ENCODE data around the gene TMOD2.
"Not testable (repeated sequence)": the region's sequence is repeated elsewhere in the genome, so short reads cannot be mapped to it uniquely, and the experiment has no call there.

The TMOD2 gene

DNA sequence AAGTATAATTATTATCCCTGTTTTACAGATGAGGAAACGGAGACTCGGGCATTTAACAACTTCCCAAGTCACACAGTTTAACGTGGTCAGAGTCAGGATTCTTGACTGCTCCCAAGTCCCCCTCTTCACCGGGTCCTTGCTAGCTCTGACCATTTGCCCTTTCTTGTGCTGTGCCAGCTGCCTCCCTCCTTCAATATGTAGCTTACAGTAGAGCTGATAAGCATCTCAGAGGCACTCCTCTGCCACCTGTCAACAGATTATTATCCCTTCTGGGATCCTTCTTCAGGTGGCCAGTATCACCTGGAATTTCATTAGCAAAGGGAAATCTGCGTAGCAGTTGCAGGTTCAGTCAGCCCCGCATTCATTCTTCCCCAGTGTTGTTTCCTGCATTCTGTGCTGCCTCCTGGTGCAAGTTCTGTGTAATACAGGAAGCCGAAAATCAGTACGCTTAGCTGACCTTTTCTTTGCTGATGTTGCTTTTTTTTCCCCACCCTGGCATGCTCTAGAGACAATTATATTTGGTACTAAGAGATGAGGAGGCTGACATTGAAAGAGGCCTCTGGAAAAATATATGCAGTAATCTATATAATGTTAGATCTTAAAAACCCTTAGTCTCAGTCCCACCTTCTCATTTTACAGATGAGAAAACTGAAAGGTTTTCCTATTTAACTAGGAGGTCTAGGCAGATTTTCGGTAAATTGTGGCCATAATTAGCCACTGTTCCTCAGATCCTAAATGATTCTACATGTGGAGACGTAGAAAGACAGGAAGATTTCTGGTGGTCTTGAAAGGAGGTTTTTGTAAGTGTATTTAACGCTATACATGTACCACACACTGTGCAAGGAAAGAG, 24.8 kb downstream of the TMOD2 start:
- no peak for DNase-seq

DNA sequence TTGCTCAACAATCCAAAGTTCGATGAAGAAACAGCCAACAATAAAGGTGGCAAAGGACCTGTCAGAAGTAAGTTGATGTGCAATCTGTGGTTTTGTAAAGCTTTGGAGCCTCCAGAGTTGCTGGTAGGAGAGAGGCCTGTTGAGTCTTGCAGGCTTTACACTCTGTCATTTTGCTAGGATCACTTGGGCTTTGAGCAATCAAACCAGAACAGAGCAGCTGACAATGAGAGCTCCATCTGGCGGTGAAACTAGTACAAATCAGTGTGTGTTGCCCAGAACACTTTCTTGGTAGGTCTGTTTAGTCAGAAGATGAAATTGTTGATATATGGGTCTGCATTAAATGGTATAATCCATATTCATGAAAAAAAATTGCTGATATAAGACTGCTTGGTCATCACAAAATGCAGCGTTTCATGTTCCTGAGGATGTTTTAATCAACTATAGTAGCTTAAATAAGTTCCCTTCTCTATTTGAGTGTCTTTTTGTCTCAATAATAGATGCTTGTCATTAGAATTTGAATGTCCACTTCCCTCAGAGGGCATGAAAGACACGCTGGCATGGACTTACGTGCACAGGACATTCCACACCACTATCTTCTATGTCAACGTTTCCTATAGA, 25.7 kb downstream of the TMOD2 start:
- DNase-seq = peak; percentile 63

DNA sequence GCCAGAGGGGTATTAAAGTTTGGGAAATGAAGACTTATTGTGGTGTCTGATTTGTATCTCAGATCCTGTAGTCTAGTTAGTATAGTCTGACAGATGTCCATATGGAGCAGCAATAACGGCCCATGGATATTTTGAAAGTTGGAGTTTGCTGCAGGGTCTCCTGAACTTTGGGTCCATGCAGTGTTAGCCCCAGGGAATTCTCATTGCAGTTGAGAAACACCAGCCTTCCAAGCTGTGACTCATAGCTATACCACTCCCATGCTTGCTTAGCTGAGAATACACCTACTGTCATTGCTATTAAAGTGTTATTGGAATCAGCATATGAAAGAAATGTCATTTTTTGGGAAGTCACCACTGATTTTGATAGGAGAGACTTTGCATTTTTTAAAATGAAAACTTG, 29.2 kb downstream of the TMOD2 start:
- no peak for DNase-seq

DNA sequence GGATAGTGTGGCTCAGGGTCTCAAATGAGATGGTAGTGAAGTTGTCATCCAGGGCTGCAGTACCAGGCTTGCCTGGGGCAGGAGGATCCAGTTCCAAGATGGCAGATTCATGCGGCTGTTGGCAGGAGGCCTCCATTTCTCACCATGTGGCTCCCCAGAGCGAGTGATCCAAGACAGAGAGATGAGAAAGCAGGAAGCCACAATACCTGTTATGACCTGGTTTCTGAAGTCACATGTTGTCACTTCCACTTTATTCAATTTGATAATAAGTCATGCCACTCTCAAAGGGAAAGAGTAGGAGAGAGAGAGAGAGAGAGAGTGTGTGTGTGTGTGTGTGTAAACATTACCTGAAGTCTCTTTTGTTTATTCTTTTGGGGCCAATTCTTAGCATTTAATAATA, 30.1 kb downstream of the TMOD2 start:
- DNase-seq = no peak

DNA sequence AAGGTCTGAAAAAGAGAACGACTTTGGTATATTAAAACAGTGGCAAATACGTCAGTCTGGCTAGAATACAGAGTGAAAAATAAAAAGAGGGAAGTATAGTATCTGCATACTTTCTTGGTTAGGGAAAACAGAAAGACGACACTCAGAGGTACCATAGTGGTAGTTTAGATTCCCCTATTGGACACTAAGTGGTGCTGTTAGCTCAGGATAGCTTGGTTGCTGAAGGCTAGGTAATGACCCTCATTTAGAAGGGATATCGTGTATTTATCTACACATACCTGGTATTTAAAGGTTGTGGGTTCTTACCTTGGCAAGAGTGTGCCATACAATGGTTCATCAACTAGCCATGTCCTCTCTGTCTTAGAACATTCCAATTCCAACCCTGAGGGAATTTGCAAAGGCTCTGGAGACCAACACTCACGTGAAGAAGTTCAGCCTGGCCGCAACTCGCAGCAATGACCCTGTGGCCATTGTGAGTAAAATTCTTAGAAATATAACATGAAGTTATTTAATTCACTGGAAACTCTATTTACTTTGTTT, 31.0 kb downstream of the TMOD2 start:
- no peak for DNase-seq

DNA sequence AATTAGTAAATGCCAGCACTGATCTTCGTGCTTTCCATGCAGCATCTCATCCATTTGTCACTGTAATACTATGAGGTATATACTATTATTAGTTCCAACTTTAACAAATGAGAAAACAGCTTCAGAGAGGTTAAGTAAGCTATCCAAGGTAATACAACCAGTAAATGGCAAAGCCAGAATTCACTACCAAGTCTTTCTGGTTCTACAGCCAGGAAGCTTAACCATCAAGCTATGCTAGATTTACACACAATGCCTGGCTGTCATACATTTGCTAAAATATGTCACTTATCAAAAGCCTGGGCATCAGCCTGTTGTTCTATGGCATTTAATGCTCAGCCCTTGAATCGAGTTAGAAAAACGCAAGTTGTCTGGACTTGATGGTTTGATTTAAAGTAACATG, 32.6 kb downstream of the TMOD2 start:
- DNase-seq = no peak

DNA sequence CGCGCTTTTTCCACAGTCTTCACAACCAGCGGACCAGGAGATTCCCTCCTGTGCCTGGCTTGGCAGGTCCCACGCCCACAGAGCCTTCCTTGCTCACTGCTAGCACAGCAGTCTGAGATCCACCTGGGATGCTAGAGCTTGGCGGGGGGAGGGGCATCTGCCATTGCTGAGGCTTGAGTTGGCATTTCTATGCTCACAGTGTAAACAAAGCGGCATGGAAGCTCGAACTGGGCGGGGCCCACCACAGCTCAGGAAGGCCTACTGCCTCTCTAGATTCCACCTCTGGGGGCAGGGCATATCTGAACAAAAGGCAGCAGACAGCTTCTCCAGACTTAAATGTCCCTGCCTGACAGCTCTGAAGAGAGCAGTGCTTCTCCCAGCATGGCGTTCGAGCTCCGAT, 35.7 kb downstream of the TMOD2 start:
- not testable (repeated sequence) for DNase-seq

DNA sequence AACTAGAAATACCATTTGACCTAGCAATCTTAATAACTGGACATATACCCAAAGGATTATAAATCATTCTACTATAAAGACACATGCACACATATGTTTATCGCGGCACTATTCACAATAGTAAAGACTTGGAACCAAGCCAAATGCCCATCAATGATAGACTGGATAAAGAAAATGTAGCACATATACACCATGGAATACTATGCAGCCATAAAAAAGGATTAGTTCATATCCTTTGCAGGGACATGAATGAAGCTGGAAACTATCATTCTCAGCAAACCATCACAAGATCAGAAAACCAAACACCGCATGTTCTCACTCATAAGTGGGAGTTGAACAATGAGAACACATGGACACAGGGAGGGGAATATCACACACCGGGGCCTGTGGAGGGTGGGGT, 41.1 kb downstream of the TMOD2 start:
- DNase-seq = not testable (repeated sequence)

DNA sequence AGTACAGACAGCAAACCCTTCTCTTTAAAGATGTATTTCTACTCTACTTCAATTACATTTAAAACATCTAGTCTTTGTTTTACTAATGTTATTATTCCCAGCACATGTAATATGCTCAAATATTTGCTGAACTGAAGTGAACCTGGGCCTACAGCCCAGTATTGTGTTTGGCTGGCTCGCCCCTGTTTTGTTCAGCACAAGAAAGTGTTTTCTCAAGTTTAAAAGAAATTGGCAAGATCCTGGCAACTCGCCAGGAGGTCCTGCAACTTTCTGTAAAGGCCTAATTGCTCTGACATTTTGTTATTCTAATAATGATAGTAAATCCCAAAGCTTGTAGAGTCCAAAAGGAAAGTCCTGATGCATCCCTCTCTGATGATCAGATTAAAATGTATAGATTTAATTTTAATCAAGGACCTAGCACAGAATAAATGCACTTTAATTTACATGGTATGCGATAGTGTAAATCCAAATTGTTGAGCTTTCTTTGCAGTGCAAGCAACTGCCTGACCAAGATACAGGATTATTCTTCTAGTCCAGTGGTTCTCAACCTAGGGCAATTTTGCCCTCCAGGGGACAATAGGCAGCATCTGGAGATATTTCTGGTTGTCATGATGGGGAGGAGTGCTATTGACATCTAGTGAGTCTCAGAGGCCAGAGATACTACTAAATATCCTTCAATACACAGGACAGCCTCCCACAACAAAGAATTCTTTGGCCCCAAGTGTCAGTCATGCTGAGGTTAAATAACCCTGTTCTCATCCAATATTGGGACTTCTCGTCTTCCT, 42.3 kb downstream of the TMOD2 start:
- peak; percentile 58 for DNase-seq

DNA sequence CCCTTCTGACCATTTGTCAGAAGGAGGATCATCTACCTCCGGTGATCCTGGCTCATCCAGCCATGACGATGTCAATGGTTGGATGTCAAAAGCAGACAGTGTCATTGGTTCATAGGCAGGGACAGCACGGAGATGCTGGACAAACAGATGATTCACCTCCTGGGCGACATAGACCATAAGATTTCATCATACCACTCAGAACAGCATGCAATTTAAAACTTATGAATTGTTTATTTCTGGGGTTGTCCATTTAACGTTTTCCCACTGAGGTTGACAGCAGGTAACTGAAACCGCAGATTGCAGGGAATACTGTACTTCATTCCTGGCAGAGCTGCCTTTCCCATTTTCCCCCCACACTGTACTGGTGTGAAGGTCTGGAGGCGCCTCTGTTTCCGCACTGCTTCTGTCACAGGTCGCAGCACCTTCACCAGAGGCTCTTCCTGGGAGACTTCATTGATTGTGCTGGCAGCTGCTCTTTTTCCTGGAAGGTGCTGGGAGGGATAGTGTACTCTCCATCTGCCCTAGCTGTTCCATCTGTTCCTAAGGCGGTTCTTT, 45.5 kb downstream of the TMOD2 start:
- no peak for DNase-seq

DNA sequence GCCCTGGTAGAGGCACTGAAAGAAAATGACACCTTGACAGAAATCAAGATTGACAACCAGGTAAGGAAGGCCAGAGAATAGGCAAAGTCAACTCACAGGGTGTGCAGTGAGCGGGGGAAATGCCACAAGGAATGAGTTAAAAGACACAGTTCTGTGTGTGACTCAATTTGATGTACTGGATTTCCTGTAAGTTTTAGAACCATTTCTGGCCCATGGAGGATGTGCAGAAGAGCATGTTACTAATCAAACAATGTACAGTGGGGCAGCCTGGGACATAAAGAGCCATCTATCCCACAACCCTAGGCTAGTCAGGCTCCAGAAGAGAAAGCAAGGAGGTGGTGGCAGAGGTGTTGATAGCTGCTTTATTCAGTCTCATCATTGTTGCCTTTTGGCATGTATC, 46.9 kb downstream of the TMOD2 start:
- no peak for DNase-seq

DNA sequence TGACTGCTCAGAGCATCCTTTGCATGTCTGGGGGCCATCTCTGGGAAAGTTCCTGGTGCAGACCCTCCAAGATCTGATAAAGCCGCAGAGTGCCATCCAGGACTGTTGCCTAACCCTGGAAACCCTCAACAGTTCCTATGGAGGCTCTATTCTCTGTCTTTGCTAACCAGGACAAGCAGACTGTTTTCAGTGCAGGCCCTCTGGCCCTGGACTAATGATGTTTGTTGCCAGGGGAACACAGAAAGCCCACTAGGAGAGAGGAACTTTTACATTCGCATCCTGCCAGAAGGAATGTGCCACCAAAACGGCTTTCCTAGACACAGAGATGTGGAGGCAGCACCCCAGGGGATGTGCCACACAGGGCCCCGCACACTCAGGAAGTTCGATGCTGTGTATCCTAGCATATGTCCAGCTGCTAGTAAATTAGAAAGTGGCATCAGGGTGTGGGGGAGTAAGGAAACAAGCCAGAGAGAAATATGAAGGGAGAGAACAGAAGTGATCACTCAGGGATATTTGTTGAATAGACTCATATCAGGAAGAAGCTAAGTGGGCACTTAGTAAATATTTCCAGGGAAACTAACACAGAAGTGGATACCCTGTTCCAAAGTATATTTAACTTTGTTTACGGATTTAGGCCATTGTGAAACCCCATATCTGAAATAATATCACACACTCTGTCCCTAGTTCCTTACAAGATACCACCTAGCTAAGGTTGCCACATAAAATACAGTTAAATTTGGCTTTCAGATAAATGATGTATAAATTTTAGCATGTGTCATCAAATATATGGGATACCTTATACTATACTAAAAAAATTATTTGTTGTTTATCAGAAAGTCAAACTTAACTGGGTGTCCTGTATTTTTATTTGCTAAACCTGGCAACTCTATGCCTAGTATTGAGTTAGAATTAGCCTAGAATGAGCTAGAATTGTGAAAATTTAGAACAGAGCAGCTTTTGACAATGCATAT, 48.2 kb downstream of the TMOD2 start:
- no peak for DNase-seq

DNA sequence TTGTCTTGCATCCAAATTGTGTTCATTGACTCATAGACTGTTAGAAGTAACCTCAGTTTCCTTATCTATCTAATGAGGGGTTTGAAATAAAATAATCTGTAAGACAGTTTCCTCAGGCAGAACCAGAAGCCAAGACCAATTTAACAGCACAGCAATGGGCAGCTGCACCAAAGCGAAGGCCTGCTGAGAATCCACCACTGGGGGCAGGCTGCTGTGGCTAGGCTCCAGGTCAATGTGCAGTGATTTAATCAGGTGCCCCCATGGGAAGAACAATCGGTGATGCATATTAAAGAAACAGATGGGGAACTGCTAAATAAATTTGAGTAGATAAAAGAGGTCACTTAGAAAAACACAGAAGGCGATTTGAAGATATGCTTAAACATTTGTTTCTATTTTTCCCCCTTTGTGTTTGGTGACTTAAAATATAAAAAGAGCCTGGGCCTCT, 50.0 kb downstream of the TMOD2 start:
- DNase-seq = peak; percentile 33

DNA sequence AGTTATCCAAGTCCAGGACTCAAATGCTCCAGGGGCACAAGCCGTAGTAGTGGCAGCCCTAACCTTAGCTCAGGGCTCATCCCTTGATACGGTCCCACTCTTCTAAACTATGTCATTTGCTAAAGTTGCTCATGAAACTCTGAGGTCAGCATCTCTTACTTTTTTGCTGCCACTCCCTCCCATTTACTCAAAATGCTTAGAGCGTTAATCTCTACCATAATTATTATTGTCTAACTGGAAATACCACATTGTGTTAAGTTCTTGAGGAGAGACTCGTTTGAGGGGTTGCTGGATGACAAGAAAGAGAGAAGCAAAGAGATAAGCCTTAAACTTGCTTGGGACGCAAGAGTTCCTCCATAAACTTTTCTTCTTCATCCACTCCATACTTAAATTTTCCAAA, 51.2 kb downstream of the TMOD2 start:
- DNase-seq = no peak

DNA sequence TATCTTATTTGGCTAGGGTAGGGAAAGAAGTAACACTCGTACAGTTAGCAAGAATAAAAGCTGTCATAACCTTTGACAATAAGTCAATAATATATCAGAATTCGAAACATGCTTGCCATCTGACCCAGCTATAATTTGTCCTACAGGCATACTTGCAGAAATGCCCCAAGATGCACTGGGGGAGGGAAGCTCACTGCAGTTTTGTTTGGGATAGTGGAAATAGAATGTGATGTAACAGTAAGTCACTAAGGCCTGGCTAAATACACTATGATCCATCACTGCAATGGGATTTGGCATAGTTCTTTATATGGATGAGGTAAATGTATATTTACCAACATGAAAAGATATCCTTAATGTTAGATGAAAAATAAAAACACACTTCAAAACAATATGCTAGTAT, 52.6 kb downstream of the TMOD2 start:
- DNase-seq = no peak

DNA sequence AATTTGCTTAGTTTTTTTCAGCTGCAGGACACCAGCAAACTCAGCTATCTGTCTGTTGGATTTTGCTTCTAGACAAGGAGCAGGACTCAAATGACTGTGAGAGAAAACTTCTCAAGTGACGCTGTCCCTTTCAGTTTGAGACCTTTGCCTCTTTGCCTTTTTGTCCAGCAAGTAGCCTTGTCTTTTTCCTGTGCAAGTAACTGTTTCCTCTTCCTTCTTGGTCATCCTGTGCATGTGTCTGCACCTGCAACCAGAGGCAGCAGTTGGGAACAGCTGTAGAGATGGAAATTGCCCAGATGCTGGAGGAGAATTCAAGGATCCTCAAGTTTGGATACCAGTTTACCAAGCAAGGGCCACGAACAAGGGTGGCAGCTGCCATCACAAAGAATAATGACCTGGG, 54.7 kb downstream of the TMOD2 start:
- DNase-seq = no peak

DNA sequence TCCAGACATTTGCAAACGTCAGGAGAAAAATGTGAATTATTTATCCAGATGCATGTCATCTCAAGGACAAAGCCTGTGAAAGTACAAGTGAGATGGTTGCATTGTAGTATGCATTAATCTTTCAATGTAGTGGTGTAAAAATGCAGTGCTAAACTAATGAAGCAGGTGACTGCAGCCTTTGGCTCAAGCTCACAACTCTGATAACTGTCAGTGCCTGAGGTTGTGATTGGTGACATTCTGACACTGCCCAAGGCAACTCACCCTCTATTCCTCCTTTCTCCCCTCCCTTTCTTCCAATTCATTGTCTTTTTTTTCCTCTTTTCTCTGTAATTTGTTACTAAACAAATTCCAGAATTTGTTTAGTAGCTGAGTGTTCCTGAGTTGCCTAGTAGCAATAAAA, 58.1 kb downstream of the TMOD2 start:
- no peak for DNase-seq

DNA sequence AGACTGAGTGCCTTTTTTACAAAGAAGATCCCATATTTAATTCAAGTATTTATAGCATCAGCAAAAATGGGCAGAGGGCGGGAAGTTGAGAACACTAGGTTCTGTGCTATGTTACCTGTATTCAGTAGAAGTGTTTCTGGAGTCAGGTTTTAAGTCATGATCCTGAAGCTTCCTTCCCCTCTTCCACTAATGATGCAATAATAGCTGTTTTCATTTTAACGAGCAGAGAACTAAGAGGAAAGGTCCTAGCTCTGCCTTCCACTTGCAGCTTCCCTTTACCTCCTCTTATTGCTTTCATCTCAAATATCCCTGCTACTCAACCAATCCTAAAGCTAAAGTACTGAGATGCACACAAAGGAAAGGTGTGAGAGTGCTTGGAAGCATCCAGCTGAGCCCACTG, 61.2 kb downstream of the TMOD2 start:
- no peak for DNase-seq

DNA sequence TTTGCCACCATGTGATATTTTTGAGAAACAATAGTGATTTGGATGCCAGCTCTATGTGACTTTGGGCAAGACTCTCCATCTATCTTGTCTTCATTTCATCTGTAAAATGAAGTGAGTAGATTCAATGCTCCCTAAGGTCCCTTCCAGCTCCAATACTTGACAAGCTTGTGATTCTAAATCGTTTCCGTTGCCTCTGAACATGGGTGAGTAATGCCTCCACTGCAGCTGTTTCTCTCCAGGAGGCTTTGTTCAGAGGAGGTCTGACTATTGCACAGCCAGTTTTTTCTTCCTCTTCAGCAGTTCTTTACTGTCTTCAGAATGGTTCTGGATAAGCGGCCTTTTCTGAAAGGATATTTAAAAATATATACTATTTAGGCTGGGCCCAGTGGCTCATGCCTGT, 63.2 kb downstream of the TMOD2 start:
- no peak for DNase-seq

DNA sequence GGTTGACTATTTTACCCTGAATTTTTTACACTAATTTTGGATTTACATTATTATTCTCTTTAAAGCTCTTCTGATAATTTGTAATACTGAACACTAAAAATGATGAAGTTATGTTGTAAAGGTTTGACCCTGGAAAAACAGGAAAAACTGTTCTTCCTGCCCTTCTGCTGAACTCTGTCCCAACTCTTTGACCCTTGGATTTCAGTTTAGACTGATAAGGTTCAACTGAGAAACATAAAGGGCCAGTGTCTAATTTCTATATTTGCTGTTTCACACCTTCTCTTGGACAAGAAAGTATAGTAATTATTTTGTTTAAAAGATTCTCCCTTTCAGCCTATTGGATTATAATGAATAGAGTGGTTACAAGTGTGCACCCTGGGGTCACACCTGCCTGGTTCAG, 65.2 kb downstream of the TMOD2 start:
- DNase-seq = no peak

DNA sequence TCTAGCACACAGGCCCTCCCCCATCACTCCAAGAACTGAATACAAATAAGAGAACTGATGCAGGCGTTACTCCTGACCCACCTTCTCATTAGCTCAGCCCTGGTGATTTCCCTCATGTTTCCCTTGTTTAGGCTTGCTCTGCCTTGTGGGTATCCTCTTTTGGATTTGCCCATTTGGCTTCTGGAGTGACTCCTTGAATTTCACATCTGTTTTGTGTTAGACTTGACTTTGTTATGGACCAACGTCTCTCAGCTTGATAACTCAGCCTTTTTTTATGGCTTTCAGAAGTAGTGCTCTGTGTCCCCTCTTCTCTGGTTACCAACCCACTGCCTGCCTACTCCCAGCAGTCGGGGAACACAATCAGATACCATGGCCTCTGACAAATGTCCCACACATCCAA, 66.8 kb downstream of the TMOD2 start:
- DNase-seq = no peak

DNA sequence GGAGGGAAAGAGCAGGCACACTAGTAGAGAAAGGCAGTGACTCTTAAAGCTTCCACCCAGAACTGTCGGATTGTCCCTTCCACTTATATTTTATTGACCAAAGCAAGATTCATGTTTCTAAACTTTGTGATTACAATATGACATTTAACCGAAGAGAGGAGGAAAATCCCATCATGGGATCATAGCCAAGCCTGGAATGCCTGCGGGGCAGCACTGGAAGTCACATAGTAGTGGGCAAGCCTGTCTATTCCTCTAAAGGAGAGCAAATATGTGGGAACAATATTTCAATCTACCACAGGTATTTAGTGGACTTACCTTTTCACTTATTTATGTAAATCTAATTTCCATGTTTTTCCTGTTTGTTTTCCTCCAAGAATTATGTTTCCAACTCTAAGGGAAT, 74.3 kb downstream of the TMOD2 start:
- no peak for DNase-seq

All from right hindlimb (tissue), 1 donor.